ENCODE data around the gene DLST. TPM values are rescaled to one million over a fixed set of nuclear protein-coding genes. Genes with fewer than 3 reads are reported as not detected.

The DLST gene
- total RNA-seq, 2 experiments from 2014 or later = 111 to 124 TPM

GRCh38 chr14:74934041-74934440 is 52.3 kb downstream of the DLST start:
- DNase-seq (no peak), ATAC-seq (ENCODE audit: low read depth) (no peak)
- Mint-ChIP-seq H3K36me3 (no peaks in the 10 kb centered on the region), H3K27me3 (peaks cover 23% of the 10 kb centered on the region), H3K9me3 (peaks cover 2% of the 10 kb centered on the region), H3K27ac (no peak overlapping the region), H3K4me3 (no peak overlapping the region), H3K4me1 (peaks cover 19% of the 10 kb centered on the region)
- POLR2A ChIA-PET = no interaction called here

- Mint-ChIP-seq H3K4me1 (peaks cover 17% of the 10 kb centered on the region), H3K9me3 (peaks cover 2% of the 10 kb centered on the region), H3K36me3 (no peaks in the 10 kb centered on the region), H3K4me3 (no peak overlapping the region), H3K27ac (no peak overlapping the region), H3K27me3 (peaks cover 19% of the 10 kb centered on the region)
- ATAC-seq (ENCODE audit: low read depth) = no peak
- no peak for DNase-seq
- POLR2A ChIA-PET = no interaction called here
These were observed 53.0 kb downstream of the DLST start for GRCh38 chr14:74934476-74935359.

- ATAC-seq (ENCODE audit: low read depth) (no peak), DNase-seq (no peak)
- H3K27me3 Mint-ChIP-seq = peaks cover 15% of the 10 kb centered on the region
- H3K9me3 Mint-ChIP-seq = peaks cover 2% of the 10 kb centered on the region
- H3K27ac Mint-ChIP-seq = no peak overlapping the region
- no peak overlapping the region for H3K4me3 Mint-ChIP-seq
- H3K4me1 Mint-ChIP-seq = peaks cover 21% of the 10 kb centered on the region
- POLR2A ChIA-PET = no interaction called here
- H3K36me3 Mint-ChIP-seq = no peaks in the 10 kb centered on the region
These were observed 53.6 kb downstream of the DLST start for GRCh38 chr14:74935360-74935680.

- H3K9me3 Mint-ChIP-seq = peaks cover 2% of the 10 kb centered on the region
- no peak for ATAC-seq (ENCODE audit: low read depth)
- POLR2A ChIA-PET = interaction anchor here (1.0 to 1.4 kb wide), 2 partner anchors 13 to 128 kb away, joined by 3 to 4 read pairs; partner anchors contain the start of gene RPS6KL1
- no peak overlapping the region for H3K4me3 Mint-ChIP-seq
- DNase-seq = no peak
- H3K36me3 Mint-ChIP-seq = no peaks in the 10 kb centered on the region
- peaks cover 26% of the 10 kb centered on the region for H3K4me1 Mint-ChIP-seq
- no peak overlapping the region for H3K27ac Mint-ChIP-seq
- H3K27me3 Mint-ChIP-seq = peaks cover 14% of the 10 kb centered on the region
These were observed 54.4 kb downstream of the DLST start for GRCh38 chr14:74936151-74936550.

- POLR2A ChIA-PET = interaction anchor here (0.6 to 1.4 kb wide), 3 partner anchors 13 to 128 kb away, joined by 3 to 4 read pairs (median 3); partner anchors contain the start of gene RPS6KL1
- peaks cover 2% of the 10 kb centered on the region for H3K9me3 Mint-ChIP-seq
- peaks cover 14% of the 10 kb centered on the region for H3K27me3 Mint-ChIP-seq
- H3K4me1 Mint-ChIP-seq = peaks cover 32% of the 10 kb centered on the region
- no peak overlapping the region for H3K4me3 Mint-ChIP-seq
- ATAC-seq (ENCODE audit: low read depth) = no peak
- DNase-seq = no peak
- H3K36me3 Mint-ChIP-seq = no peaks in the 10 kb centered on the region
- H3K27ac Mint-ChIP-seq = no peak overlapping the region
These were observed 55.0 kb downstream of the DLST start for GRCh38 chr14:74936731-74937130.

- POLR2A ChIA-PET = interaction anchor here (0.6 to 1.4 kb wide), 2 partner anchors 14 to 117 kb away, joined by 3 to 4 read pairs; partner anchors contain the start of gene RPS6KL1
- no peak for DNase-seq
- peaks cover 2% of the 10 kb centered on the region for H3K9me3 Mint-ChIP-seq
- peaks cover 13% of the 10 kb centered on the region for H3K27me3 Mint-ChIP-seq
- H3K4me1 Mint-ChIP-seq = peaks cover 34% of the 10 kb centered on the region
- no peaks in the 10 kb centered on the region for H3K36me3 Mint-ChIP-seq
- ATAC-seq (ENCODE audit: low read depth) = no peak
- H3K27ac Mint-ChIP-seq = no peak overlapping the region
- no peak overlapping the region for H3K4me3 Mint-ChIP-seq
These were observed 55.5 kb downstream of the DLST start for GRCh38 chr14:74937171-74937570.

- H3K9me3 Mint-ChIP-seq = peaks cover 2% of the 10 kb centered on the region
- peaks cover 33% of the 10 kb centered on the region for H3K4me1 Mint-ChIP-seq
- H3K36me3 Mint-ChIP-seq = no peaks in the 10 kb centered on the region
- ATAC-seq (ENCODE audit: low read depth) (no peak), DNase-seq (no peak)
- POLR2A ChIA-PET = interaction anchor here (0.7 to 1.4 kb wide), 2 partner anchors 45 to 125 kb away, joined by 3 to 4 read pairs; partner anchors contain the start of gene ACYP1
- H3K27me3 Mint-ChIP-seq = peaks cover under 1% of the 10 kb centered on the region
- no peak overlapping the region for H3K4me3 Mint-ChIP-seq
- no peak overlapping the region for H3K27ac Mint-ChIP-seq
These were observed 57.1 kb downstream of the DLST start for GRCh38 chr14:74938531-74939495.

- Mint-ChIP-seq H3K9me3 (peaks cover 2% of the 10 kb centered on the region), H3K27ac (peak overlapping the region; percentile 90), H3K4me3 (peak overlapping the region; percentile 75), H3K4me1 (peaks cover 33% of the 10 kb centered on the region), H3K27me3 (no peaks in the 10 kb centered on the region), H3K36me3 (no peaks in the 10 kb centered on the region)
- ATAC-seq (ENCODE audit: low read depth) (peak; percentile 3), DNase-seq (no peak)
- POLR2A ChIA-PET = interaction anchor here (0.5 to 1.4 kb wide), 8 partner anchors 9 to 186 kb away, joined by 3 to 5 read pairs (median 3); partner anchors contain the start of gene NEK9
These were observed 59.3 kb downstream of the DLST start for GRCh38 chr14:74940956-74941565.

- POLR2A ChIA-PET = interaction anchor here (0.5 to 1.4 kb wide), 8 partner anchors 10 to 185 kb away, joined by 3 to 5 read pairs (median 3); partner anchors contain the start of gene NEK9
- peaks cover 2% of the 10 kb centered on the region for H3K9me3 Mint-ChIP-seq
- H3K4me3 Mint-ChIP-seq = peak overlapping the region; percentile 75
- H3K4me1 Mint-ChIP-seq = peaks cover 37% of the 10 kb centered on the region
- H3K36me3 Mint-ChIP-seq = no peaks in the 10 kb centered on the region
- DNase-seq = peak; percentile 65
- no peaks in the 10 kb centered on the region for H3K27me3 Mint-ChIP-seq
- peak; percentile 80 for ATAC-seq (ENCODE audit: low read depth)
- H3K27ac Mint-ChIP-seq = peak overlapping the region; percentile 90
These were observed 60.0 kb downstream of the DLST start for GRCh38 chr14:74941676-74942097.

GRCh38 chr14:74942181-74942580 is 60.5 kb downstream of the DLST start:
- DNase-seq (no peak), ATAC-seq (ENCODE audit: low read depth) (no peak)
- peak overlapping the region; percentile 90 for H3K27ac Mint-ChIP-seq
- H3K27me3 Mint-ChIP-seq = no peaks in the 10 kb centered on the region
- no peaks in the 10 kb centered on the region for H3K36me3 Mint-ChIP-seq
- peak overlapping the region; percentile 75 for H3K4me3 Mint-ChIP-seq
- POLR2A ChIA-PET = interaction anchor here (0.7 to 1.4 kb wide), 5 partner anchors 13 to 185 kb away, joined by 3 to 4 read pairs (median 3); partner anchors contain the start of gene NEK9
- H3K4me1 Mint-ChIP-seq = peaks cover 32% of the 10 kb centered on the region
- H3K9me3 Mint-ChIP-seq = peaks cover 2% of the 10 kb centered on the region

- Mint-ChIP-seq H3K9me3 (peaks cover 2% of the 10 kb centered on the region), H3K4me3 (peak overlapping the region; percentile 55), H3K27me3 (no peaks in the 10 kb centered on the region), H3K4me1 (peaks cover 30% of the 10 kb centered on the region), H3K36me3 (no peaks in the 10 kb centered on the region), H3K27ac (peak overlapping the region; percentile 90)
- DNase-seq = no peak
- POLR2A ChIA-PET = no interaction called here
- ATAC-seq (ENCODE audit: low read depth) = no peak
These were observed 60.9 kb downstream of the DLST start for GRCh38 chr14:74942608-74943007.

GRCh38 chr14:74945261-74945851 is 63.6 kb downstream of the DLST start:
- Mint-ChIP-seq H3K27ac (no peak overlapping the region), H3K36me3 (no peaks in the 10 kb centered on the region), H3K9me3 (no peaks in the 10 kb centered on the region), H3K4me1 (peaks cover 20% of the 10 kb centered on the region), H3K27me3 (no peaks in the 10 kb centered on the region), H3K4me3 (no peak overlapping the region)
- DNase-seq (no peak), ATAC-seq (ENCODE audit: low read depth) (no peak)
- POLR2A ChIA-PET = interaction anchor here (0.8 to 1.2 kb wide), 2 partner anchors 9 to 144 kb away, joined by 3 to 4 read pairs; no protein-coding TSS in a partner anchor

Measured in activated naive CD8-positive, alpha-beta T cell treated with anti-CD3 and anti-CD28 coated beads, Interleukin-2, amount 10 ng/mL, durations not matched to agents 7 days and 5 days (primary cell).